GM18909 (cell line): ENCODE measurements around the gene PLA2G3.
"Not testable (repeated sequence)": the region's sequence is repeated elsewhere in the genome, so short reads cannot be mapped to it uniquely, and the experiment has no call there.

Source experiments
- ATAC-seq: cut with Tn5 transposase; IDR thresholded peaks from one replicate; pipeline ENCODE4 v1.9.1; 2021; ENCODE audit warnings: mild to moderate bottlenecking; ENCODE audit not compliant: unreplicated experiment, poor library complexity

The PLA2G3 gene

GRCh38 chr22:31139866-31140716, at the start of gene PLA2G3:
Gene PLA2G3, minus strand, starts transcription at chr22:31140508. Its CDS starts 154 bp downstream, at chr22:31140354.
- no peak for ATAC-seq

DNA sequence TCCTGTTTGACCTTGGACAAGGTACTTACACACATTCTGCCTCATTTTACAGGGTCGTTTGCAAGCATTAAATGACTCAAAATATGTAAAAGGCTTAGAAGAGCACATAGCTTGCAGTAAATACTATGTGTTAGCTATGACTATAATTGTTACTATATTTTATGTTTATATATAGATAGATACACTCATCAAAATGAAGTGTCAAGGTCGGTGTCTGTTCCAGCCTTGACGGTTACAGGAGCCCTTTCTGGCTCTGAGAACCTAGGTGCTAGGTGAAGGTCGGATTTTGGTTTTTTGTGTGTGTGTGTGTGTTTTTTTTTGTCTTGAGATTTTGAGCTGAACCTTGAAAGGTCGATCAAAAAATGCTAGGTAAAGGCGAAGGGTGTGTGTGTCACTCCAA, 47.3 kb upstream of the PLA2G3 start:
- ATAC-seq = no peak

DNA sequence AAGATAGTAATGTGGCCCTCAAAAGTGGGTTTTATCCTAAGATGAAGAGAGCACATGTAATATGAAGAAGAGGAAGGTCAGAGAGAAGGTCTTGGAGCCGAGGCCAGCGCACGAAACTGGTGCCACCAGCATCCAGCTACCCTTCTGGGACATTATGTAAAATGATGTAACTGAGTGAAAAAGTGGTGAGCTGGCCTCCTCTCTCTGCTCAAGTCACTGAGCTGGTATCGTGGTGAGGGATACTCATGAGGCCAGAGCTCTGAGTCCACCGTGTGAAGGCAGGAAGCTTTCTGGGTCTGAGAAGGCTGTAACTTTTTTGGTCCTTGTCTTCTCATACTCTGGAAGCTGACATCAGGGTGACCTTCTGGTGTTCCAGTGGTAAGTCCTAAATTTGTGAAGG, 44.7 kb upstream of the PLA2G3 start:
- no peak for ATAC-seq

GRCh38 chr22:31184015-31184414, 43.7 kb upstream of the PLA2G3 start:
- no peak for ATAC-seq

DNA sequence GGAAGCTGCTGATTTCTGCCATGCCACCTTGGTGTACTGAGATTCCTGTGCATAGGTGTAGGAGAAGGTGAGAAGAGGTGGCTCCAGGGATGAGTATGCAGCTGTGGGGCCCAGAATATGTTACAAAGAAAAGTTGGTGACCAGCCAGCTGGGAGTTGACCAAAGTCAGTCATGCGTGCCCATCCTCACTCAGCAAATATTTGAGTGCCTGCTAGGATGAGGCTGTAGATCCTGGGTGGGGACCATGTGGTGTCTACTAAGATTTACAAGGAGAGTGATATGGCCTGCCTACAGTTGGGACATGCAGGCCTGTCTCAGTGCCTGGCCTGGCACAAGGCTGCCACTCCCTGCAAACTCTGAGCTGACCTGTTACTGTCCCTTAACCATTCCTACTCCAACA, 39.0 kb upstream of the PLA2G3 start:
- no peak for ATAC-seq

- no peak for ATAC-seq
These were observed 38.6 kb upstream of the PLA2G3 start for GRCh38 chr22:31178859-31179258.

- ATAC-seq = no peak
These were observed 37.3 kb upstream of the PLA2G3 start for GRCh38 chr22:31177420-31178162.

- no peak for ATAC-seq
These were observed 36.6 kb upstream of the PLA2G3 start for GRCh38 chr22:31176923-31177322.

- ATAC-seq = no peak
These were observed 33.3 kb upstream of the PLA2G3 start for GRCh38 chr22:31173386-31174145.

DNA sequence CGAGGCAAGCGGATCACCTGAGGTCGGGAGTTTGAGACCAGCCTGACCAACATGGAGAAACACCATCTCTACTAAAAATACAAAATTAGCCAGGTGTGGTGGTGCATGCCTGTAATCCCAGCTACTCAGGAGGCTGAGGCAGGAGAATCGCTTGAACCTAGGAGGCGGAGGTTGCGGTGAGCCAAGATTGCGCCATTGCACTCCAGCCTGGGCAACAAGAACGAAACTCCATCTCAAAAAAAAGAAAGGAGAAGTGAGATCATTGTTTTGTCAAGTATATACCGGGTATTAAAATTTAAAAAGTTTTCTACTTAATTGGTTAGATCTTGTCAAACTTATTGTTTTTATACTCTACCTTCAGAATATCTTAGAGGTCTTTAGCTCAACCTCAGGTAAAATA, 31.4 kb upstream of the PLA2G3 start:
- not testable (repeated sequence) for ATAC-seq

DNA sequence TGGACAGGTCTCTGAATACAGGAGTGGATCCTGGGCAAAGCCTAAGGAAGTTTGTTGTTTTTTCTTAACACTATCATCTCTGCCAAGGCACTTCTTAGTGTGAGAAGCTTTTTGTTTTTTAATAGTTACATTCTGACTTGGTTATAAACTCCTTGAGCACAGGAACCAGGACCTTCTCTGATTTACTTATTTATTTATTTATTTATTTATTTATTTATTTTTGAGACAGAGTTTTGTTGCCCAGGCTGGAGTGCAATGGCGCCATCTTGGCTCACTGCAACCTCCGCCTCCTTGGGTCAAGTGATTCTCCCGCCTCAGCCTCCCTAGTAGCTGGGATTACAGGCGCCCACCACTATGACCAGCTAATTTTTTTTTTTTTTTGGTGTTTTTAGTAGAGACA, 30.7 kb upstream of the PLA2G3 start:
- ATAC-seq = no peak

GRCh38 chr22:31162015-31162765, 21.9 kb upstream of the PLA2G3 start:
- no peak for ATAC-seq

DNA sequence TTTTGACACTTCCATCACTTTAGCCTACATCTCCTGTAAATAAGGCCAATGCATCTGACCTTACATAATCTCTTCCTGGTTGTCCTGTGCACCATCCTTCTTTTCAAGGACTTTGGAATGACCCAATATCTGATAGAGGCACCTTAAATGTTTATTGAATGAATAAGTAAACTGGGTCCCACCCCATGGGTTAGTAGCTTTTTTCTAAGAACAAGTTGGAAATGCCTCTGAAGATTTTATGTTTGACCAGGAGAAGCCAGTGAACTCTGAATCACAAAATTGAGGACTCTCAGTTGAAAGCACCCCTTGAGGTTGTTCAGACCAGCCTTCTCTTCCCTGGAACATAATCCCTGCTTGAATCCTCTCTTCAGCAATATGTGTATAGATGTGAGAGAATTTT, 21.1 kb upstream of the PLA2G3 start:
- no peak for ATAC-seq

GRCh38 chr22:31160328-31160978, 20.1 kb upstream of the PLA2G3 start:
- peak; percentile 13 for ATAC-seq

GRCh38 chr22:31155422-31155821, 15.1 kb upstream of the PLA2G3 start:
- no peak for ATAC-seq

DNA sequence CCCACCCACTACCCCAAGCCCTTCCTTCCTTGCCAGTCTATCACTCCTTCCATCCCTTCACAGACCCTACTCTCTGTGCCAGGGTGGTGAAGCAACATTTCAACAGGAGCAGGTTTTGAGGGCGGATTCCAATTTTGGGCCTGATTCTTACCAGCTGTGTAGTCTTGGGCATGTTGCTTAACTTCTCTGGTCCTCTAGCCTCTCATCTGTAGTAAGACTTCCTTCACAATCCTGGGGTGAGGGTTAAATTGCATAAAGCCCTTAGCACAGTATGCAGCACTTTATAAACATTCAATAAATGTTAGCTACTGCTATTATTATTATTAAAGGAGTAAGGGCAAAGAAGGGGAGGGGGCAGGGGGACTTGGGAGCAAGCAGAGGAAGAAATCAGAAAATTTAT, 14.7 kb upstream of the PLA2G3 start:
- ATAC-seq = no peak

GRCh38 chr22:31153357-31153756, 13.0 kb upstream of the PLA2G3 start:
- ATAC-seq = no peak

GRCh38 chr22:31151872-31152271, 11.6 kb upstream of the PLA2G3 start:
- ATAC-seq = no peak

DNA sequence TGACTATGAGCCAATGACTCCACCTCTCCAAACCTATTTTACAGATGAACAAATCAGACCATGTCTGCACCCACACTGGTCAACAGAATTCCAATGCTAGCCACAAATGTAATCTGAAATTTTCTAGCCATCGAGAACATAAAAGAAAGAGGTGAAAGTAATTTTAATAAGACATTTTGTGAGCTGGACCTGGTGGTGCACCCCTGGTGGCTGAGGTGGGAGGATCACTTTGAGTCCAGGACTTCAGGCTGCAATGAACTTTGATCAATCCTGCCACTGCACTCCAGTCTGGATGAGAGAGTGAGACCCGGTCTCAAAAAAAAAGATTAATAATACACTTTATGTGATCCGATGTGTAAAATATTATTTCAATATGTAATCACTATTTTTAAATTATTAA, 10.3 kb upstream of the PLA2G3 start:
- ATAC-seq = no peak
